IMR-90 (cell line): ENCODE results near the gene C19orf25. TPM values are rescaled to one million over a fixed set of nuclear protein-coding genes. Genes with fewer than 3 reads are reported as not detected.

Source experiments
- ATAC-seq: fragments of 200-7000 bp; cut with Tn5 transposase; 2 replicates; pipeline ENCODE4 v1.9.1; 2020; ENCODE audit warnings: low read depth, mild to moderate bottlenecking, moderate library complexity
- BruUV-seq: library from RNA; stranded (reverse); fragments of 400-500 nt; replicated peaks from 2 replicates; lab custom pipeline; 2021; lab: Mats Ljungman, UMichigan
- CTCF ChIA-PET: fragments of 300-600 bp; formaldehyde crosslinking; extraction: SDS; loops from one replicate; lab custom pipeline; 2021; ENCODE audit warnings: antibody characterized with exemption; lab: Yijun Ruan, JAX
- POLR2A ChIA-PET: fragments of 300-600 bp; sonication (Branson Sonifier 250); formaldehyde crosslinking; loops from one replicate; lab custom pipeline; 2022; ENCODE audit warnings: antibody characterized with exemption; ENCODE audit not compliant: unreplicated experiment; lab: Charles Lee
- DNase-seq: peaks from one replicate; pipeline ENCODE4 v3.0.0; 2013
- H2AFZ ChIP-seq: replicated peaks from 2 replicates; pipeline ENCODE3; 2013; ENCODE audit warnings: low read length, mild to moderate bottlenecking; ENCODE audit not compliant: poor library complexity
- H2AK5ac ChIP-seq: 2 replicates; pipeline ENCODE4 v1.6.1; 2013; ENCODE audit warnings: low read depth, low read length, inconsistent platforms
- H2AK9ac ChIP-seq: replicated peaks from 2 replicates; pipeline ENCODE3; 2013; ENCODE audit warnings: mild to moderate bottlenecking, low read depth, low read length, moderate library complexity; ENCODE audit not compliant: poor library complexity
- H2BK120ac ChIP-seq: 2 replicates; pipeline ENCODE4 v1.6.1; 2013; ENCODE audit warnings: low read depth, low read length, inconsistent platforms
- H2BK15ac ChIP-seq: 3 replicates; pipeline ENCODE4 v1.6.1; 2013; ENCODE audit warnings: low read depth, low read length, inconsistent platforms
- H2BK20ac ChIP-seq: 2 replicates; pipeline ENCODE4 v1.6.1; 2013; ENCODE audit warnings: low read depth, mild to moderate bottlenecking, inconsistent platforms, low read length, moderate library complexity
- H2BK5ac ChIP-seq: 2 replicates; pipeline ENCODE4 v1.6.1; 2013; ENCODE audit warnings: mild to moderate bottlenecking, low read depth, low read length, inconsistent platforms; ENCODE audit not compliant: poor library complexity, severe bottlenecking
- H3K14ac ChIP-seq: replicated peaks from 2 replicates; pipeline ENCODE4 v1.6.1; 2013; ENCODE audit warnings: low read depth, low read length, inconsistent platforms
- H3K18ac ChIP-seq: 2 replicates; pipeline ENCODE4 v1.6.1; 2013; ENCODE audit warnings: low read depth, low read length, control low read depth
- H3K23ac ChIP-seq: 2 replicates; pipeline ENCODE4 v1.6.1; 2013; ENCODE audit warnings: low read depth, low read length, inconsistent platforms
- H3K27ac ChIP-seq: 2 replicates; pipeline ENCODE4 v1.5.1; 2013; ENCODE audit warnings: mild to moderate bottlenecking, control low read depth, low read length; ENCODE audit not compliant: insufficient read depth
- H3K27me3 ChIP-seq: 2 replicates; pipeline ENCODE4 v1.6.1; 2013; ENCODE audit warnings: low read length; ENCODE audit not compliant: control insufficient read depth, insufficient read depth
- H3K36me3 ChIP-seq: 2 replicates; pipeline ENCODE4 v1.6.1; 2013; ENCODE audit warnings: low read length, mixed read lengths; ENCODE audit not compliant: control insufficient read depth, insufficient read depth
- H3K4ac ChIP-seq: 2 replicates; pipeline ENCODE4 v1.6.1; 2013; ENCODE audit warnings: low read depth, low read length, inconsistent platforms
- H3K4me1 ChIP-seq: 2 replicates; pipeline ENCODE4 v1.6.1; 2013; ENCODE audit warnings: low read length, mixed read lengths; ENCODE audit not compliant: control insufficient read depth, insufficient read depth
- H3K4me2 ChIP-seq: 2 replicates; pipeline ENCODE4 v1.6.1; 2013; ENCODE audit warnings: low read depth, mild to moderate bottlenecking, control low read depth, low read length, moderate library complexity
- H3K4me3 ChIP-seq: 2 replicates; pipeline ENCODE4 v1.5.1; 2013; ENCODE audit warnings: low read depth, mild to moderate bottlenecking, control low read depth, low read length, moderate library complexity; ENCODE audit not compliant: insufficient read depth
- H3K56ac ChIP-seq: 2 replicates; pipeline ENCODE4 v1.6.1; 2013; ENCODE audit warnings: low read length, inconsistent platforms; ENCODE audit not compliant: insufficient read depth; ENCODE audit errors: extremely low read depth
- H3K79me1 ChIP-seq, 2 experiments: 2 replicates each; pipeline ENCODE4 v1.6.1; 2013; ENCODE audit warnings: low read length in 2 of 2, inconsistent platforms in 1 of 2, low read depth in 1 of 2
- H3K9ac ChIP-seq: 2 replicates; pipeline ENCODE4 v1.6.1; 2013; ENCODE audit warnings: low read depth, low read length, control low read depth
- H3K9me1 ChIP-seq: 2 replicates; pipeline ENCODE4 v1.6.1; 2013; ENCODE audit warnings: low read length, inconsistent platforms; ENCODE audit not compliant: insufficient read depth
- H3K9me3 ChIP-seq: 2 replicates; pipeline ENCODE4 v1.6.1; 2013; ENCODE audit warnings: low read length; ENCODE audit not compliant: control insufficient read depth, insufficient read depth
- H4K20me1 ChIP-seq: 2 replicates; pipeline ENCODE4 v1.6.1; 2013; ENCODE audit warnings: low read length, inconsistent platforms; ENCODE audit not compliant: insufficient read depth
- H4K5ac ChIP-seq: 2 replicates; pipeline ENCODE4 v1.6.1; 2013; ENCODE audit warnings: mild to moderate bottlenecking, low read depth, low read length, control low read depth
- H4K8ac ChIP-seq, 2 experiments: 2 replicates each; pipeline ENCODE4 v1.6.1; 2013; ENCODE audit warnings: low read depth in 2 of 2, low read length in 2 of 2, control low read depth in 1 of 2, inconsistent platforms in 1 of 2
- H4K91ac ChIP-seq: 2 replicates; pipeline ENCODE4 v1.6.1; 2013; ENCODE audit warnings: low read depth, low read length, inconsistent platforms; ENCODE audit not compliant: insufficient read depth
- FOS ChIP-seq: fragments of 150-350 bp; IDR thresholded peaks from 2 replicates; pipeline ENCODE4 v1.6.1; 2016; ENCODE audit warnings: low read depth, low read length
- WGBS, 2 experiments: methylation state at CpG; one replicate each; pipeline versions ENCODE4 v1.1.5 to v1.1.7; 2013; ENCODE audit warnings: missing lambda C conversion rate in 2 of 2; ENCODE audit not compliant: insufficient read length in 1 of 2; ENCODE audit errors: extremely low coverage in 2 of 2; 5-methylcytosine and 5-hydroxymethylcytosine counted together
- dilution Hi-C: fragments of 300-500 bp; cut with HindIII; formaldehyde crosslinking; loops from one replicate; pipeline ENCODE4 v1.14.3; 2018; ENCODE audit warnings: low sequenced_read_pairs; ENCODE audit not compliant: unreplicated experiment
- in situ Hi-C: fragments of 300-500 bp; cut with MboI; formaldehyde crosslinking; loops from 3 replicates; pipeline ENCODE4 v1.14.3; 2019; ENCODE audit warnings: low sequenced_read_pairs, inconsistent platforms, mixed read lengths
- intact Hi-C: fragments of 100-400 bp; cut with micrococcal nuclease; formaldehyde crosslinking; loops from 2 replicates; pipeline ENCODE4 v1.10.0; 2022
- polyA plus RNA-seq, 3 experiments: library from polyadenylated mRNA; depleted of rRNA; stranded (reverse); fragments of >200 nt; gene quantifications; 2 replicates each; pipeline ENCODE4 v1.2.3, GENCODE V29; 2012; ENCODE audit warnings: low replicate concordance in 1 of 3
- total RNA-seq: library from RNA; depleted of rRNA; stranded (reverse); fragments of >200 nt; gene quantifications from 2 replicates; pipeline ENCODE4 v1.2.3, GENCODE V29; 2012

Gene C19orf25
- total and polyA plus RNA-seq, 2 of the 4 experiments (the other 2 are of a cell fraction), result 10.4 to 34.9 TPM

- H4K20me1 ChIP-seq, result peaks cover 87% of the 10 kb centered on the region
- WGBS, 2 experiments, result 3% methylated on average over 70 of the region's 117 CpGs; no CpG with 5 or more reads in 1 of the 2 experiments
- peak overlapping the region; percentile 5; the same call in 1 of the 2 replicates for H3K4me3 ChIP-seq
Measured at GRCh38 chr19:1469255-1470054, 9.6 kb downstream of the C19orf25 start.

More at GRCh38 chr19:1469255-1470054, 9.6 kb downstream of the C19orf25 start:
- Histone ChIP-seq H3K14ac (no peak overlapping the region), H2BK20ac (no peak overlapping the region), H3K4me1 (peaks cover 21% of the 10 kb centered on the region), H3K4me2 (peak overlapping the region; percentile 5; the same call in 1 of the 2 replicates), H3K27me3 (peaks cover 69% of the 10 kb centered on the region), H3K9ac (no peak overlapping the region), H3K56ac (no peak overlapping the region), H3K23ac (no peak overlapping the region), H3K18ac (no peak overlapping the region), H2BK120ac (no peak overlapping the region), H3K9me3 (no peaks in the 10 kb centered on the region; the same call in 1 of the 2 replicates), H3K36me3 (no peaks in the 10 kb centered on the region; the same call in 1 of the 2 replicates), H3K4ac (no peak overlapping the region), H2AK5ac (no peak overlapping the region), H2BK5ac (no peak overlapping the region), H2AFZ (peak overlapping the region; percentile 41), H4K5ac (no peak overlapping the region), H4K91ac (no peak overlapping the region), H3K79me1 (peaks cover 0 to 16% of the 10 kb centered on the region in 2 experiments; a peak in 1 of 4 replicates), H3K27ac (no peak overlapping the region), H3K9me1 (no peaks in the 10 kb centered on the region), H4K8ac (no peak overlapping the region), H2AK9ac (no peak overlapping the region), H2BK15ac (no peak overlapping the region)
- no TSS peak for BruUV-seq
- CTCF ChIA-PET, result no interaction called here
- TF ChIP-seq FOS, result no peak
- DNase-seq, result no peak
- peak; percentile 23 for ATAC-seq
- POLR2A ChIA-PET, result interaction anchor here (0.6 kb wide), 1 partner anchor 101 kb away, joined by 3 read pairs; no protein-coding TSS in a partner anchor
- intact Hi-C loops (no loop called here), in situ Hi-C loops (no loop called here), dilution Hi-C loops (no loop called here)
